HEK293 (cell line): Measurements from ENCODE around the gene PRDX2.

Experiments
- GFI1B ChIP-seq: fragments of 450-650 bp; formaldehyde crosslinking; IDR thresholded peaks from 2 replicates; pipeline ENCODE4 v1.5.1; 2016; ENCODE audit warnings: missing biosample characterization, missing genetic modification characterization
- GLI4 ChIP-seq: fragments of 450-650 bp; formaldehyde crosslinking; IDR thresholded peaks from 2 replicates; pipeline ENCODE4 v1.5.1; 2016; ENCODE audit warnings: missing biosample characterization, missing genetic modification characterization
- GLIS1 ChIP-seq: fragments of 450-650 bp; formaldehyde crosslinking; IDR thresholded peaks from 2 replicates; pipeline ENCODE4 v1.5.1; 2016; ENCODE audit warnings: missing biosample characterization, missing genetic modification characterization
- KLF1 ChIP-seq: fragments of 450-650 bp; formaldehyde crosslinking; IDR thresholded peaks from 2 replicates; pipeline ENCODE4 v1.5.1; 2016; ENCODE audit warnings: missing biosample characterization, missing genetic modification characterization
- KLF16 ChIP-seq: fragments of 450-650 bp; formaldehyde crosslinking; IDR thresholded peaks from 2 replicates; pipeline ENCODE4 v1.5.1; 2017; ENCODE audit warnings: missing biosample characterization, missing genetic modification characterization
- KLF17 ChIP-seq: fragments of 450-650 bp; formaldehyde crosslinking; IDR thresholded peaks from 2 replicates; pipeline ENCODE4 v1.5.1; 2016; ENCODE audit warnings: missing biosample characterization, missing genetic modification characterization
- KLF8 ChIP-seq: fragments of 450-650 bp; formaldehyde crosslinking; IDR thresholded peaks from 2 replicates; pipeline ENCODE4 v1.5.1; 2016; ENCODE audit warnings: missing biosample characterization, missing genetic modification characterization
- KLF9 ChIP-seq: fragments of 450-650 bp; formaldehyde crosslinking; IDR thresholded peaks from 2 replicates; pipeline ENCODE4 v1.5.1; 2016; ENCODE audit warnings: missing biosample characterization, missing genetic modification characterization, low read depth
- ZBTB17 ChIP-seq: fragments of 450-650 bp; formaldehyde crosslinking; IDR thresholded peaks from 2 replicates; pipeline ENCODE4 v1.5.1; 2016; ENCODE audit warnings: missing biosample characterization, missing genetic modification characterization
- ZBTB26 ChIP-seq: fragments of 450-650 bp; formaldehyde crosslinking; optimal IDR thresholded peaks from 2 replicates; pipeline ENCODE3; 2016; ENCODE audit warnings: missing biosample characterization, mild to moderate bottlenecking, missing genetic modification characterization
- ZIC2 ChIP-seq: fragments of 450-650 bp; formaldehyde crosslinking; IDR thresholded peaks from 2 replicates; pipeline ENCODE4 v1.5.1; 2016; ENCODE audit warnings: missing biosample characterization, missing genetic modification characterization
- ZNF16 ChIP-seq: fragments of 450-650 bp; formaldehyde crosslinking; IDR thresholded peaks from 2 replicates; pipeline ENCODE4 v1.5.1; 2016; ENCODE audit warnings: low read depth, missing biosample characterization, missing genetic modification characterization
- ZNF174 ChIP-seq: fragments of 450-650 bp; formaldehyde crosslinking; IDR thresholded peaks from 2 replicates; pipeline ENCODE4 v1.5.0; 2017; ENCODE audit warnings: missing biosample characterization, mild to moderate bottlenecking, missing genetic modification characterization
- ZNF311 ChIP-seq: fragments of 450-650 bp; formaldehyde crosslinking; IDR thresholded peaks from 2 replicates; pipeline ENCODE4 v1.5.1; 2017; ENCODE audit warnings: missing biosample characterization, missing genetic modification characterization, borderline replicate concordance
- ZNF324 ChIP-seq: fragments of 450-650 bp; formaldehyde crosslinking; IDR thresholded peaks from 2 replicates; pipeline ENCODE4 v1.5.1; 2016; ENCODE audit warnings: missing biosample characterization, missing genetic modification characterization
- ZNF335 ChIP-seq: fragments of 450-650 bp; formaldehyde crosslinking; conservative IDR thresholded peaks from 2 replicates; pipeline ENCODE4 v1.5.1; 2016; ENCODE audit warnings: missing biosample characterization, missing genetic modification characterization
- ZNF394 ChIP-seq: fragments of 450-650 bp; formaldehyde crosslinking; IDR thresholded peaks from 2 replicates; pipeline ENCODE4 v1.5.1; 2016; ENCODE audit warnings: missing biosample characterization, missing genetic modification characterization, mild to moderate bottlenecking, moderate library complexity, borderline replicate concordance
- ZNF423 ChIP-seq: fragments of 450-650 bp; formaldehyde crosslinking; IDR thresholded peaks from 2 replicates; pipeline ENCODE4 v1.5.1; 2016; ENCODE audit warnings: missing biosample characterization, missing genetic modification characterization
- ZNF426 ChIP-seq: fragments of 450-650 bp; formaldehyde crosslinking; IDR thresholded peaks from 2 replicates; pipeline ENCODE4 v1.5.1; 2017; ENCODE audit warnings: missing biosample characterization, missing genetic modification characterization, mild to moderate bottlenecking, inconsistent platforms, moderate library complexity
- ZNF558 ChIP-seq: fragments of 450-650 bp; formaldehyde crosslinking; IDR thresholded peaks from 2 replicates; pipeline ENCODE4 v1.5.1; 2016; ENCODE audit warnings: missing biosample characterization, missing genetic modification characterization
- ZNF560 ChIP-seq: fragments of 450-650 bp; formaldehyde crosslinking; IDR thresholded peaks from 2 replicates; pipeline ENCODE4 v1.5.1; 2017; ENCODE audit warnings: missing biosample characterization, missing genetic modification characterization, borderline replicate concordance
- ZNF600 ChIP-seq: fragments of 450-650 bp; formaldehyde crosslinking; IDR thresholded peaks from 2 replicates; pipeline ENCODE4 v1.5.1; 2016; ENCODE audit warnings: missing biosample characterization, missing genetic modification characterization
- ZNF610 ChIP-seq: fragments of 450-650 bp; formaldehyde crosslinking; IDR thresholded peaks from 2 replicates; pipeline ENCODE4 v1.5.1; 2016; ENCODE audit warnings: missing biosample characterization, missing genetic modification characterization, borderline replicate concordance
- ZNF624 ChIP-seq: fragments of 450-650 bp; formaldehyde crosslinking; IDR thresholded peaks from 2 replicates; pipeline ENCODE4 v1.5.1; 2017; ENCODE audit warnings: missing biosample characterization, missing genetic modification characterization
- ZNF664 ChIP-seq: fragments of 450-650 bp; formaldehyde crosslinking; IDR thresholded peaks from 2 replicates; pipeline ENCODE4 v1.5.1; 2016; ENCODE audit warnings: missing biosample characterization, missing genetic modification characterization
- ZNF677 ChIP-seq: fragments of 450-650 bp; IDR thresholded peaks from 2 replicates; pipeline ENCODE4 v1.5.0; 2018; ENCODE audit warnings: missing biosample characterization, mild to moderate bottlenecking, missing genetic modification characterization, moderate library complexity
- ZNF704 ChIP-seq: fragments of 450-650 bp; formaldehyde crosslinking; IDR thresholded peaks from 2 replicates; pipeline ENCODE4 v1.5.1; 2016; ENCODE audit warnings: missing biosample characterization, missing genetic modification characterization
- ZSCAN23 ChIP-seq: fragments of 450-650 bp; formaldehyde crosslinking; IDR thresholded peaks from 2 replicates; pipeline ENCODE4 v1.5.1; 2016; ENCODE audit warnings: missing biosample characterization, missing genetic modification characterization
- TF ChIP-seq, protein P1 (sequence below): fragments of 450-650 bp; formaldehyde crosslinking; IDR thresholded peaks from 2 replicates; pipeline ENCODE4 v1.5.1; 2016; ENCODE audit warnings: missing biosample characterization, missing genetic modification characterization
- TF ChIP-seq, protein P2 (sequence below): fragments of 450-650 bp; formaldehyde crosslinking; IDR thresholded peaks from 2 replicates; pipeline ENCODE4 v1.5.1; 2016; ENCODE audit warnings: missing biosample characterization, missing genetic modification characterization
- TF ChIP-seq, protein P3 (sequence below): fragments of 450-650 bp; formaldehyde crosslinking; IDR thresholded peaks from 2 replicates; pipeline ENCODE4 v1.5.1; 2017; ENCODE audit warnings: missing biosample characterization, missing genetic modification characterization
- TF ChIP-seq, protein P4 (sequence below): fragments of 450-650 bp; formaldehyde crosslinking; IDR thresholded peaks from 2 replicates; pipeline ENCODE4 v1.5.1; 2017; ENCODE audit warnings: missing biosample characterization, missing genetic modification characterization

PRDX2 gene

GRCh38 chr19:12792051-12792852 lies 9.3 kb downstream of the PRDX2 start (continued):
- peak; percentile 95 for TF ChIP-seq ZBTB26 (tag by site-specific recombination)
- TF ChIP-seq ZNF600 (tag by site-specific recombination) = peak; percentile 68
- TF ChIP-seq, protein P1, sequence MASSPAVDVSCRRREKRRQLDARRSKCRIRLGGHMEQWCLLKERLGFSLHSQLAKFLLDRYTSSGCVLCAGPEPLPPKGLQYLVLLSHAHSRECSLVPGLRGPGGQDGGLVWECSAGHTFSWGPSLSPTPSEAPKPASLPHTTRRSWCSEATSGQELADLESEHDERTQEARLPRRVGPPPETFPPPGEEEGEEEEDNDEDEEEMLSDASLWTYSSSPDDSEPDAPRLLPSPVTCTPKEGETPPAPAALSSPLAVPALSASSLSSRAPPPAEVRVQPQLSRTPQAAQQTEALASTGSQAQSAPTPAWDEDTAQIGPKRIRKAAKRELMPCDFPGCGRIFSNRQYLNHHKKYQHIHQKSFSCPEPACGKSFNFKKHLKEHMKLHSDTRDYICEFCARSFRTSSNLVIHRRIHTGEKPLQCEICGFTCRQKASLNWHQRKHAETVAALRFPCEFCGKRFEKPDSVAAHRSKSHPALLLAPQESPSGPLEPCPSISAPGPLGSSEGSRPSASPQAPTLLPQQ (tag by site-specific recombination) = peak; percentile 63
- no peak for TF ChIP-seq ZNF311 (tag by site-specific recombination)
- TF ChIP-seq, protein P2, sequence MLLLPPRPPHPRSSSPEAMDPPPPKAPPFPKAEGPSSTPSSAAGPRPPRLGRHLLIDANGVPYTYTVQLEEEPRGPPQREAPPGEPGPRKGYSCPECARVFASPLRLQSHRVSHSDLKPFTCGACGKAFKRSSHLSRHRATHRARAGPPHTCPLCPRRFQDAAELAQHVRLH (tag by site-specific recombination) = 0 out of 2 replicates have a peak, but pooled peaks have one; percentile 8
- no peak for TF ChIP-seq ZNF16
- no peak for TF ChIP-seq KLF1 (tag by site-specific recombination)
- TF ChIP-seq ZNF664 (tag by site-specific recombination) = no peak
- no peak for TF ChIP-seq ZNF677
- no peak for TF ChIP-seq ZNF610 (tag by site-specific recombination)
- TF ChIP-seq ZNF335 (tag by site-specific recombination) = peak; percentile 84; the same call in 1 of the 2 replicates
- peak; percentile 70; the same call in 1 of the 2 replicates for TF ChIP-seq ZNF423 (tag by site-specific recombination)
- TF ChIP-seq ZSCAN23 = no peak
- TF ChIP-seq KLF8 (tag by site-specific recombination) = peak; percentile 25; the same call in 1 of the 2 replicates
- no peak for TF ChIP-seq ZNF704
- no peak for TF ChIP-seq ZNF558
- TF ChIP-seq GLIS1 (tag by site-specific recombination) = peak; percentile 96
- TF ChIP-seq, protein P3, sequence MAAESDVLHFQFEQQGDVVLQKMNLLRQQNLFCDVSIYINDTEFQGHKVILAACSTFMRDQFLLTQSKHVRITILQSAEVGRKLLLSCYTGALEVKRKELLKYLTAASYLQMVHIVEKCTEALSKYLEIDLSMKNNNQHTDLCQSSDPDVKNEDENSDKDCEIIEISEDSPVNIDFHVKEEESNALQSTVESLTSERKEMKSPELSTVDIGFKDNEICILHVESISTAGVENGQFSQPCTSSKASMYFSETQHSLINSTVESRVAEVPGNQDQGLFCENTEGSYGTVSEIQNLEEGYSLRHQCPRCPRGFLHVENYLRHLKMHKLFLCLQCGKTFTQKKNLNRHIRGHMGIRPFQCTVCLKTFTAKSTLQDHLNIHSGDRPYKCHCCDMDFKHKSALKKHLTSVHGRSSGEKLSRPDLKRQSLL = peak; percentile 63; the same call in 1 of the 2 replicates
- no peak for TF ChIP-seq ZNF174
- TF ChIP-seq ZNF324 (tag by site-specific recombination) = no peak
- TF ChIP-seq ZBTB17 (tag by site-specific recombination) = peak; percentile 78
- no peak for TF ChIP-seq ZNF426 (tag by site-specific recombination)
- TF ChIP-seq ZNF394 (tag by site-specific recombination) = peak; percentile 89
- TF ChIP-seq ZIC2 (tag by site-specific recombination) = no peak
- TF ChIP-seq KLF17 (tag by site-specific recombination) = 0 out of 2 replicates have a peak, but pooled peaks have one; percentile 42
- TF ChIP-seq, protein P4, sequence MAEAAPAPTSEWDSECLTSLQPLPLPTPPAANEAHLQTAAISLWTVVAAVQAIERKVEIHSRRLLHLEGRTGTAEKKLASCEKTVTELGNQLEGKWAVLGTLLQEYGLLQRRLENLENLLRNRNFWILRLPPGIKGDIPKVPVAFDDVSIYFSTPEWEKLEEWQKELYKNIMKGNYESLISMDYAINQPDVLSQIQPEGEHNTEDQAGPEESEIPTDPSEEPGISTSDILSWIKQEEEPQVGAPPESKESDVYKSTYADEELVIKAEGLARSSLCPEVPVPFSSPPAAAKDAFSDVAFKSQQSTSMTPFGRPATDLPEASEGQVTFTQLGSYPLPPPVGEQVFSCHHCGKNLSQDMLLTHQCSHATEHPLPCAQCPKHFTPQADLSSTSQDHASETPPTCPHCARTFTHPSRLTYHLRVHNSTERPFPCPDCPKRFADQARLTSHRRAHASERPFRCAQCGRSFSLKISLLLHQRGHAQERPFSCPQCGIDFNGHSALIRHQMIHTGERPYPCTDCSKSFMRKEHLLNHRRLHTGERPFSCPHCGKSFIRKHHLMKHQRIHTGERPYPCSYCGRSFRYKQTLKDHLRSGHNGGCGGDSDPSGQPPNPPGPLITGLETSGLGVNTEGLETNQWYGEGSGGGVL (tag by site-specific recombination) = peak; percentile 33; the same call in 1 of the 2 replicates
- TF ChIP-seq KLF9 (tag by site-specific recombination) = peak; percentile 47; the same call in 1 of the 2 replicates
- no peak for TF ChIP-seq ZNF624 (tag by site-specific recombination)
- TF ChIP-seq GLI4 = no peak; the same call in 1 of the 2 replicates
- TF ChIP-seq KLF16 (tag by site-specific recombination) = 0 out of 2 replicates have a peak, but pooled peaks have one; percentile 3
- no peak for TF ChIP-seq ZNF560 (tag by site-specific recombination)
- no peak for TF ChIP-seq GFI1B (tag by site-specific recombination)
